Activated naive CD4-positive, alpha-beta T cell treated with anti-CD3 and anti-CD28 coated beads, Interleukin-2, amount 50 U/mL, for 24 hours (primary cell): ENCODE data around the gene C22orf23.

Experiments used
- H3K27ac Mint-ChIP-seq: one replicate; pipeline ENCODE4 v1.8.0; 2021; ENCODE audit warnings: mild to moderate bottlenecking, mixed read lengths
- H3K27me3 Mint-ChIP-seq: one replicate; pipeline ENCODE4 v1.8.0; 2021; ENCODE audit warnings: mixed read lengths
- H3K36me3 Mint-ChIP-seq: one replicate; pipeline ENCODE4 v1.8.0; 2021; ENCODE audit warnings: mixed read lengths
- H3K4me1 Mint-ChIP-seq: one replicate; pipeline ENCODE4 v1.8.0; 2021; ENCODE audit warnings: mixed read lengths
- H3K4me3 Mint-ChIP-seq: one replicate; pipeline ENCODE4 v1.8.0; 2021; ENCODE audit warnings: mild to moderate bottlenecking, mixed read lengths
- H3K9me3 Mint-ChIP-seq: one replicate; pipeline ENCODE4 v1.8.0; 2021; ENCODE audit warnings: mixed read lengths

C22orf23 gene

DNA sequence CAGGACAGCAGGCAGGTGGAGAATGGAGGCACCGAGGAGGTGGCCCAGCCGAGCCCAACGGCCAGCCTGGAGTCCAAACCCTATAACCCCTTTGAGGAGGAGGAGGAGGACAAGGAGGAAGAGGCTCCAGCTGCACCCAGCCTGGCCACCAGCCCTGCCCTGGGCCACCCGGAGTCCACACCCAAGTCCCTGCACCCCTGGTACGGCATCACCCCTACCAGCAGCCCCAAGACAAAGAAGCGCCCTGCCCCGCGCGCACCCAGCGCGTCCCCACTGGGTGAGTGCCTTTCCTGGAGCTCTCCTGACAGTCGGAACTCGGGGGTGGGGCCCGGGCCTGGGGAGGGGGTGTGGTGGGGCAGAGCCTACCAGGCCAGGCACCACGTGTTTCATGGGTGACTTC, 27.6 kb downstream of the C22orf23 start:
- H3K4me3 Mint-ChIP-seq, result no peak overlapping the region
- peaks cover 4% of the 10 kb centered on the region for H3K4me1 Mint-ChIP-seq
- H3K36me3 Mint-ChIP-seq, result peaks cover 3% of the 10 kb centered on the region
- no peaks in the 10 kb centered on the region for H3K27me3 Mint-ChIP-seq
- no peaks in the 10 kb centered on the region for H3K9me3 Mint-ChIP-seq
- H3K27ac Mint-ChIP-seq, result no peak overlapping the region

DNA sequence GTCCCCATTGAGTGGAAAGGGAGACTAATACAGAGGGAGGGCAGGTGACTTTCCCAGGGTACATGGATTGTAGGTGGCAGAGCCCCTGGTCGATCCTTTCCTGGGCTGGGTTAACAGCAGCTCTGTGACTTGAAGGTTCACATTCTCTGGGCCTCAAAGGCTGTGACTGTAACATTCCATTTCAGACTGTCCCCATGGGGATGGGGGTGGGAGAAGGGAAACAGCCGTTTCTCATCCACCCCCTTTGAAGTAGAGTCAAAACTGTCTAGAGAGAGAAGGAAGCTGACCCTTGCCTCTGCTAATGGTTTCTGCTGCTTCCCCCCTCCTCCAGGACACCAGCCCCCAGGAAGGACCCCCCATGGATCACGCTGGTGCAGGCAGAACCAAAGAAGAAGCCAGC, 28.1 kb downstream of the C22orf23 start:
- no peak overlapping the region for H3K4me3 Mint-ChIP-seq
- H3K27me3 Mint-ChIP-seq, result no peaks in the 10 kb centered on the region
- peaks cover 3% of the 10 kb centered on the region for H3K36me3 Mint-ChIP-seq
- H3K9me3 Mint-ChIP-seq, result no peaks in the 10 kb centered on the region
- peaks cover 4% of the 10 kb centered on the region for H3K4me1 Mint-ChIP-seq
- H3K27ac Mint-ChIP-seq, result no peak overlapping the region

DNA sequence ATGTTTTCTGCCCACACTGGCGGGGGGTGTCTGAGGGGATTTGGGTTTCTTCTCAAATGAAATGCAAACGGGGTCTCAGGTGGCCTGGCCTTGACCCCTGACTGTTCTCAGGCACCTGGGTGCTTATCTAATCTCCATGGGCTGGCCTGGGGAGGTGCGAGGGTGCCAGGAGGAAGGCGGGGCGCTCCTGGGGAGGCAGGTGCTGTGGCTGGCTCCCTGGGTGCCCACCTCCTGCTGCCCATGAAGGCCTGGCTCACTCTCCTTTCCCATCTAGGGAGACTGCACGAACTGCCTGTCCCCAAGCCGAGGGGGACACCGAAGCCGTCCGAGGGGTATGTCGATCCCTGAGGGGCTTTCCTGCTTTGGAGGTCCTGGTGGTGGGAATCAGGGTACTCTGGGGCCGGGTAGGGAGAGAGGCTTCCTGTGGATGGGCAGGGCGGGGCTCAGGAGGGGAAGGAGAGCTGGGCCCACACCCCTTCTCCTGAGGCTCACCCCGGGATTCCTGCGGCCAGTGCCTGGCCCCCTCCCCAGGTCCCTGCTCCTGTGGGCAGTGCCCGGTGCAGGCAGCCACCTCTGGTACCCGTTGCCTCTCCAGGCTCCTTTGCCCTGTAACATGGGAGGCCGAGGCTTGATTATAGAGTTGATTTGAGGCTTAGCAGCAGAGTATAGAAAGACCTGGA, 28.9 kb downstream of the C22orf23 start:
- no peak overlapping the region for H3K27ac Mint-ChIP-seq
- no peaks in the 10 kb centered on the region for H3K9me3 Mint-ChIP-seq
- peaks cover 3% of the 10 kb centered on the region for H3K36me3 Mint-ChIP-seq
- H3K4me3 Mint-ChIP-seq, result no peak overlapping the region
- no peaks in the 10 kb centered on the region for H3K27me3 Mint-ChIP-seq
- H3K4me1 Mint-ChIP-seq, result peaks cover 10% of the 10 kb centered on the region

DNA sequence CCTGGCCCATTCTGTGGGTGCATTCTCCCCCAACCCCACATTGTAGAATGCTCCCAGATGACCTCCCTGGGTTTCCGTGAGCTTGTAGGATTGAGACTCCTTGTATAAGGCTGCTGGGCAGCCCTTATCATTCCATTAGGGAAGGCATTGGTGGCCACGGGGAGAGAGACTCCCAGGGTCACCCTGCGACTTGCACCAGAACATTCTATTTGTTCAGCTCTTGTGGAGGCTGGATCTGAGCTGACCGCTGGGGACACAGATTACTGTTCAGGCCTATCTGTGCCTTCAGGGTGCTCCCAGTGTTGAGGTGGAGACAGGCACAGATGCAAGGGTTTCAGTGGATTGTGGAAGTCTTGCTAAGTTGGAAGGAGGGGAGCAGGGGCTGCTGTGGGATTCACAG, 29.5 kb downstream of the C22orf23 start:
- H3K27ac Mint-ChIP-seq, result no peak overlapping the region
- H3K27me3 Mint-ChIP-seq, result no peaks in the 10 kb centered on the region
- H3K9me3 Mint-ChIP-seq, result no peaks in the 10 kb centered on the region
- H3K36me3 Mint-ChIP-seq, result peaks cover 3% of the 10 kb centered on the region
- H3K4me3 Mint-ChIP-seq, result no peak overlapping the region
- peaks cover 6% of the 10 kb centered on the region for H3K4me1 Mint-ChIP-seq

DNA sequence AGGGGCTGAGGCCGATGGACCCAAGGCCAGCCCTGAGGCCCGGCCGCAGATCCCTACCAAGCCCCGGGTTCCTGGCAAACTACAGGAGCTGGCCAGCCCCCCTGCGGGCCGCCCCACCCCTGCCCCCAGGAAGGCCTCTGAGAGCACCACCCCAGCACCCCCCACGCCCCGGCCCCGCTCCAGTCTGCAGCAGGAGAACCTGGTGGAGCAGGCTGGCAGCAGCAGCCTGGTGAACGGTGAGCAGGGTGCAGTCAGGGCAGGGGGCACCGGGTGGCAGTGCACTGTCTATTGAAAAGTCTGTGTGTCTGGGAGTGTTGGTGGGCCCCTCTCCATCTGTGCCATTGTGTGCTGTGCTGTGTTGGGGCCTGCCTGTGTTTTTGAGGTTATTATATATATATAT, 31.2 kb downstream of the C22orf23 start:
- H3K9me3 Mint-ChIP-seq, result no peaks in the 10 kb centered on the region
- peaks cover 6% of the 10 kb centered on the region for H3K4me1 Mint-ChIP-seq
- H3K27ac Mint-ChIP-seq, result no peak overlapping the region
- no peak overlapping the region for H3K4me3 Mint-ChIP-seq
- no peaks in the 10 kb centered on the region for H3K27me3 Mint-ChIP-seq
- H3K36me3 Mint-ChIP-seq, result no peaks in the 10 kb centered on the region

DNA sequence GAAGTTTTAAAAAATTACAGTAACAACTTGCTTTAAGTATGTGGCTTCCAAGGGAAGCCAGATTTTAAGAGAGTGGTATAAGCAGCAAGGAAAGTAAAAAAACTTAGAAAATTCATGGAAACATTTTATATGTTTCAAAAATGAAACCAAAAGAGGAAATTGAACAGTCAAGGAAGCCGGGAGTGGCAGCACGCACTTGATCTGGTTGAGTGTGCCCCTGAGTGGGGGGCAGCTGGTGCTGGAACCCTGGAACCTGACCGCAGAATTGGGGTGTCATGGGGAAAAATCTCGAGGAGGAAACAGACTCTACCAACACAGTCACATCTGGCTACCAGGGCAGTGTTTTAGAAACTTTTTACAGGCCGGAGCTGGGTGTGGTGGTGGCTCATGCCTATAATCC, 33.3 kb downstream of the C22orf23 start:
- Mint-ChIP-seq H3K27me3 (no peaks in the 10 kb centered on the region), H3K36me3 (no peaks in the 10 kb centered on the region), H3K27ac (peak overlapping the region; percentile 80), H3K4me1 (peaks cover 6% of the 10 kb centered on the region), H3K9me3 (no peaks in the 10 kb centered on the region), H3K4me3 (peak overlapping the region; percentile 61)

DNA sequence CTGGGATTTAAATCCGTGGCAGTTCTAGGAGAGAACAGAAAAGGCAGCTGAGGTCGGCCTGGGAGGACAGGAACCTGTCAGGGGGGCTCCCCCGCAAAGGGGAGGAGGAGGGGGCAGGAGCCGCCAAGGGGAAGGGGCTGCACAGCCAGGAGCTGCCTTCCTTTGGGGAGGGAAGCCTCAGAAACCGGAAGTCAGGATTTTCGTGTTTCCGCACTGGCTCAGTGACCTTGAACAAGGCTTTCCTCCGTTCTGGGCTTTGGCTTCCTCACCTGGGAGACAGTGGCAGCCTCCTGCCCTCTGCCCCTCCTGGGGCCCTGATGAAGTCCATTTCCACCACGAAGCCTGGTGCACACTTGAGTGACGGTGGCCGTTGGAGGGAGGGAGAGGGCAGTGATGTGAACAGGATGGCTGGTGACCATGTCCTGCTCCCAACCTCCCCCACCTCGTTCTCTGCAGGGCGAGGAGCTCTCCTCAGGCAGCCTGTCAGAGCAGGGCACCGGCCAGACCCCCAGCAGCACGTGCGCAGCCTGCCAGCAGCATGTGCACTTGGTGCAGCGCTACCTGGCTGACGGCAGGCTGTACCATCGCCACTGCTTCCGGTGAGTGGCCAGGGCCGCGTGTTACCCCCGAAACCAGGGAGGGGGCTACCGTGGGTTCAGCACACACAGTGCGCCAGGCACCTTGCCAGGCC, 34.7 kb downstream of the C22orf23 start:
- Mint-ChIP-seq H3K4me3 (no peak overlapping the region), H3K9me3 (no peaks in the 10 kb centered on the region), H3K27me3 (no peaks in the 10 kb centered on the region), H3K36me3 (no peaks in the 10 kb centered on the region), H3K27ac (no peak overlapping the region), H3K4me1 (peaks cover 6% of the 10 kb centered on the region)

DNA sequence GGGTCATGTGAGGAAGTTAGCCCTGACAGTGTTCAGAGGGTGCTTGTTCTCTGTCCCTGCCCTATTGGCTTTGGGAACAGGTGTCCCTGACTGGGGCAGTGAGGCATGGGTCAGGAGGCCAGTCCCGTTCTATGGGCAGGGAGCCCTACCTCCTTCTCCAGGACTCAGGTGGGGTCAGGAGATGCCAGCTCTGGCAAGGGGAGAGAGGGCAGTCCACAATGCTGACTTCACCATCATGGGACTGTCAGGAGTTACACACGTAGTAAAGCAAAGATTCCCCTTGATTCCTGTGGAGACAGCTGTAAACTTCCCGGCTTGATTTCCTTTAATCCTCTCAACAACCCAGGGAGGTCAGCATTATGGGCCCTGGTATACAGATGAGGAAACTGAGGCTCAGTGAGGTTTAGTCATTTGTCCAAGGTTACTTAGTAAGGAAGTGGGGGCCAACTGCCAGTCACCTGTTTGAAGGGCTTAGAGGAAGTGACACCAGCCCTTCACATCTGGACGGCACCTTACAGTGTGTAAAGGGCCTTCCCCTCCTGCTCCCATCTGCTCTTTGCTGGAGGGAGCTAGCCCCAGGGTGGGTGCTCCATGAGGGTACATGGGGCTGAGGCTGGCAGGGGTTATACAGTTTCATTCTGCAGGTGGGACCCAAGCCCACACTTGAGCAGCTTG, 35.4 kb downstream of the C22orf23 start:
- Mint-ChIP-seq H3K27me3 (no peaks in the 10 kb centered on the region), H3K4me1 (peaks cover 6% of the 10 kb centered on the region), H3K9me3 (no peaks in the 10 kb centered on the region), H3K4me3 (no peak overlapping the region), H3K27ac (no peak overlapping the region), H3K36me3 (no peaks in the 10 kb centered on the region)

DNA sequence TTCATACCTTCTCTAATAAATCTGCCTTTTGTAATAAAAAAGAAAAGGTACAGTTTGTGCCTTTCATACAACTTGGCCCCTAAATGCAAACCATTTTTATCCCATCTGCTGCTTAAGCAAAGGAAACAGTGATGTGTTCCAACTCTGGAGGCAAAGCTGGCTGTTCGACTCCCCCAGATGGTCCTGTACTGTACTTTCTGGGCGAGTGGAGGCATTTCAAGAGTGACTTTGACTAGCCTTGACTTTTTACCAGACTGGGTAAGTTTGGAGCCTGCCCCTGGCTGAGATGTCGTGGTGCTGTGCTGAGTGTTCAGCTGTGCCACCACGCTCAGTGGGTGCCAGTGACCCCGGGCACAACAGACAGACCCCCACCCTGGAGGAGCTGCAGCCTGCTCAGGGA, 37.1 kb downstream of the C22orf23 start:
- no peak overlapping the region for H3K4me3 Mint-ChIP-seq
- H3K27me3 Mint-ChIP-seq, result no peaks in the 10 kb centered on the region
- peaks cover 6% of the 10 kb centered on the region for H3K4me1 Mint-ChIP-seq
- H3K27ac Mint-ChIP-seq, result no peak overlapping the region
- H3K9me3 Mint-ChIP-seq, result no peaks in the 10 kb centered on the region
- H3K36me3 Mint-ChIP-seq, result no peaks in the 10 kb centered on the region

DNA sequence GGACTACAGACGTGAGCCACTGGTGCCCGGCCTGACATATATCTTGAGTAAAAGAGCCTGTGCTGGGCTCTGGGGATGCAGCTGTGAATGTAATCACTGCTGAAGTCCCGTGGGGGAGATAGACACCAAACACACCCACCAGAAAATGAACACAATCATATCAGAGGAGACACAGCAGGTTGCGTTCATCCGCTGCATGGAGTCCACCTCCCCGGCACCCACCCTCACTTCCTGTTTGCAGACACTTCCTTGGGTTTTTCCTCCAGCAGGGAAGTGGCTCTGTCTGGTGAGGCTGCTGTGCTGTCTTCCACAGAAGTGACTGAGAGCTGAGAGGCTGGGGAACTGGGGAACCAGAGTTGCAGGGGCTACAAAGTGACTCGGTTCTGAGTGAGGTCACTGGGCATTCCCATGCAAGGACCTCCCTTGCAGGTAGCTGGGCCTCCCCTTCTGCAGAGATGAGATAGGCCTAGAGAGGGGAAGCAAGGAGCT, 40.1 kb downstream of the C22orf23 start:
- Mint-ChIP-seq H3K27ac (no peak overlapping the region), H3K4me1 (peaks cover 11% of the 10 kb centered on the region), H3K9me3 (no peaks in the 10 kb centered on the region), H3K27me3 (no peaks in the 10 kb centered on the region), H3K36me3 (no peaks in the 10 kb centered on the region), H3K4me3 (no peak overlapping the region)

DNA sequence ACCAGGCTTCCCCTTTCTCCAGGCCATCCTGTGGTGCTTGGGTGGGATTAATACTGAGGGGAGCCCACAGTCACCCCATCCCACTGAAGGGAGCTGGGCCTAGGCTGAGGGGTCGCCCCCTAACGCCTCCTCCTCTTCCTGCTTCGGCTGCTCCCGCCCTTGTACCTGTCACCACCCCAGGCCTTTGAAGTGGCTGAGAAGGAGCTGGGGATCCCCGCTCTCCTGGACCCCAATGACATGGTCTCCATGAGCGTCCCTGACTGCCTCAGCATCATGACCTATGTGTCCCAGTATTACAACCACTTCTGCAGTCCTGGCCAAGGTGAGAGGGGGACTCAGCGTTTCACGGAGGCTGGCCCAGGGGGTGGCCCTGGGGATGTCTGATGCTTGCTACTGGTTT, 41.2 kb downstream of the C22orf23 start:
- no peaks in the 10 kb centered on the region for H3K36me3 Mint-ChIP-seq
- no peak overlapping the region for H3K4me3 Mint-ChIP-seq
- H3K27me3 Mint-ChIP-seq, result no peaks in the 10 kb centered on the region
- no peaks in the 10 kb centered on the region for H3K9me3 Mint-ChIP-seq
- no peak overlapping the region for H3K27ac Mint-ChIP-seq
- peaks cover 19% of the 10 kb centered on the region for H3K4me1 Mint-ChIP-seq

DNA sequence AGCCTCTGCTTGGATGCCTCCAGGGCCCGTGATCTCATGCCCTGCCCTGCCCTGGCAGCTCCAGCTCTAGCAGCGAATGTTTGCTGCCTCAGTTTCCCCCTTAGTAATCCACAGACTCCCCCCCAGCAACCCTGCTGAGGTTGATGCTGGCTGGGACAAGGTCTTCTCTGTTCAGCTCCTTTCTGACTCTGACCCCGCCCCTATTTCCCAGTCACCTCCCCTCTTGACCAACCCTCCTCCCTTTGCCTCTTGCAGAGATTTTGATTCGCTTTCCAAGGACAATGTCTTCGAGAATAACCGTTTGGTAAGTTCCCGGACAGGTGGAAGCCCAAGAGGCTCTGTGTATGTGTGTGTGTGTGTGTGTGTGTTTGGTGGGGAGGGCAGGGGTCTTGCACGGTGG, 41.7 kb downstream of the C22orf23 start:
- peaks cover 22% of the 10 kb centered on the region for H3K4me1 Mint-ChIP-seq
- no peak overlapping the region for H3K4me3 Mint-ChIP-seq
- no peaks in the 10 kb centered on the region for H3K27me3 Mint-ChIP-seq
- no peaks in the 10 kb centered on the region for H3K36me3 Mint-ChIP-seq
- no peak overlapping the region for H3K27ac Mint-ChIP-seq
- no peaks in the 10 kb centered on the region for H3K9me3 Mint-ChIP-seq

DNA sequence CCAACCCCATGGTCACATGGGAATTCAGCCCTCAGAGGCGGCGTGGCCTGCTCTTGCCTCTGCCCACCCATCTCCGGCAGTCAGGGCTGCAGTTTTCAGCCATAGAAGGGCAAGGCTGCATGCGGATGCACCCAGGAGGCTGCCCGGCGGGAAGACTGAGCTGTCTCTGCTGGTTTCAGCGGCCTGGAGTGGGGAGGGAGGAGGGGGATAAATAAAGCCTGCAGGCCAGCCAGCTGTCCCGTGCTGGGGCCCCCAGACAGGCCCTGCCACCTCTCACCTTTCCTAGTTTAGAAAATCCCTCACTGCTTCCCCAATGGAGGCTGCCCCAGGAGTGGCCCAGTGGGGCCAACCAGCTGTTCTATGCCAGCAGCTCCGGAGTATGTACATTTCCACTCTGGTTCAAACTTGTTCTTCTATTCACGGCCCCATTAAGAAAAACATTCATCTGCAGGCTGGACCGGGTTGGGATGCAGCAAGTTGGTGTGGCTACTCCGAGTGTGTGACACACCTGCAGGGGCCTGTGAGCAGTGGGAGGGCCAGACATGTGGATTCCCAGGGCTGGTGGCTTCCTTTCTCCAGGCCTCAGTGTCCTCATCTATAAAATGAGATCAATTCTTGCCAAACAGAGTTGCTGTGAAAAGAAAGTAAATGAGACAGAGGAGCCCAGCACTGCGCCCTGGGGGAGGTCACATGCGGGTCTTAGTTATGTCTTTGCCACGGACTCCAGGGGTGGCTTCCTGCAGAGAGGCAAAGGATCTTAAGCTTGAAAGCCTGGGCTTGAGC, 42.3 kb downstream of the C22orf23 start:
- H3K4me3 Mint-ChIP-seq, result no peak overlapping the region
- no peak overlapping the region for H3K27ac Mint-ChIP-seq
- H3K36me3 Mint-ChIP-seq, result no peaks in the 10 kb centered on the region
- H3K9me3 Mint-ChIP-seq, result no peaks in the 10 kb centered on the region
- H3K4me1 Mint-ChIP-seq, result peaks cover 22% of the 10 kb centered on the region
- H3K27me3 Mint-ChIP-seq, result no peaks in the 10 kb centered on the region

DNA sequence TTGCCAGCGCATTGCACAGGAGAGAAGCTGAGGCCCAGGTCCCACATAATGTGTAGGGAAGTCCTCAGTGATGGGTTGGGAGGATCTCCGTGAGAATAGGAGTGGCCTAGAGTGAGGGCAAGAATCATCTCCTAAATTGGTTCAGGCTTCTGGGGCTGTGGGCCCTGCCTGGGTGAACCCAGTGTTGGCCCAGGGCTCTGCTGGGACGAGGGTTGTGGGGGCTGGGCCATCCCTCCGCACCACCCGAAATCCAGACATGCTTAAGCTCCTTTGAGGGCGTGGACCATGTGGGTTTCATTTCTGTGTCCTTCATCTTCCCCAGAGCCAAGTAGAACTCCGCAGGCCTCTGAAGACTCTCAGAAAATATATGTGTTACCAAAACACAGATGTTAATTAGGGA, 43.6 kb downstream of the C22orf23 start:
- H3K4me1 Mint-ChIP-seq, result peaks cover 31% of the 10 kb centered on the region
- no peaks in the 10 kb centered on the region for H3K36me3 Mint-ChIP-seq
- H3K9me3 Mint-ChIP-seq, result no peaks in the 10 kb centered on the region
- no peak overlapping the region for H3K4me3 Mint-ChIP-seq
- H3K27ac Mint-ChIP-seq, result no peak overlapping the region
- H3K27me3 Mint-ChIP-seq, result no peaks in the 10 kb centered on the region

DNA sequence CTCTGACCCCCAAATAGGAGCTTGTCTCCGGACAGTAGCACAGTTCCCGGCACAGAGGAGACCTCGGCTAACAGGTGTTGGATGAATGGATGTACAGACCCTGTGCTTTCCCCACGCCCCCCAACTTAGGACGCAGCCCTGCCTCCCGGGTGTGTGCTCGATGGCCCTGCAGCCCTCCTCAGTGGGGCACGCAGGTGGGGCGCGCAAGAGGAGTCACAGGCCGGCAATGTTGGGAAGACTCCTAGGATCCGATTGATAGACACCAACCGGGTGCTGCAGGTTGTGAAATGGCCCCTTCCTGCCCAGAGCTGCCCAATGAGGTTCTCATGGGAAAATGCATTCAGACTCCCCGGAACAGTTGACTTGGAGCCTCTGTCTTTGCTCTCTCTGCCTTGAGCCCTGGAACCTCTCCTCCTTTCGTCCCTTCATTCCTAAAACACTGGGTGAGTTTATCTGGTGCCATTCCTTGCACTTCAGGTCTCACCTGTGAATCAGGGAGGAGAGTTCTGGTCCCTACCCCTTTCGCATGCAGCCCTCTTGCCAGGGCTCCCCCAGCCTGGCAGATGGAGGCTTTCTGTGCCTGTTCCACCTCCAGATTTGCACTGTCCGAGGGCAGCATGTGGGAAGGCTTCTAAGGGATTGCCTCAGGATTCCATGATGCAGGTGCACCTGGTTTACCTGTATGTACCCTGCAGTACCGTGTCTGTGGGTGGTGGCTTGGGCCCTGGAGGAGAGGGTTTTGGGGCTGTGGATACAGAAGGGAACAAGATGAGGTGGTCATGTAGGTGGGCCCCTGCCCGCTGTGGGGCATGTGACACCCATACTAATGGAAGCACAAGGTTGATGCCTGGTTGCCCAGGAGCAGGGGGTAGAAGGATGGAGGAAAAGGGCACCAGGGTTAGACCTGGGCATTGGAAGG, 46.1 kb downstream of the C22orf23 start:
- no peaks in the 10 kb centered on the region for H3K9me3 Mint-ChIP-seq
- peak overlapping the region; percentile 79 for H3K4me3 Mint-ChIP-seq
- H3K27me3 Mint-ChIP-seq, result no peaks in the 10 kb centered on the region
- peaks cover 33% of the 10 kb centered on the region for H3K4me1 Mint-ChIP-seq
- H3K27ac Mint-ChIP-seq, result peak overlapping the region; percentile 77
- H3K36me3 Mint-ChIP-seq, result no peaks in the 10 kb centered on the region
